ENCODE measurements around the gene SERTAD4. TPM values are rescaled to one million over a fixed set of nuclear protein-coding genes. Genes with fewer than 3 reads are reported as not detected.

Gene SERTAD4
- total RNA-seq, 2 experiments from 2014 or later, result not detected

DNA sequence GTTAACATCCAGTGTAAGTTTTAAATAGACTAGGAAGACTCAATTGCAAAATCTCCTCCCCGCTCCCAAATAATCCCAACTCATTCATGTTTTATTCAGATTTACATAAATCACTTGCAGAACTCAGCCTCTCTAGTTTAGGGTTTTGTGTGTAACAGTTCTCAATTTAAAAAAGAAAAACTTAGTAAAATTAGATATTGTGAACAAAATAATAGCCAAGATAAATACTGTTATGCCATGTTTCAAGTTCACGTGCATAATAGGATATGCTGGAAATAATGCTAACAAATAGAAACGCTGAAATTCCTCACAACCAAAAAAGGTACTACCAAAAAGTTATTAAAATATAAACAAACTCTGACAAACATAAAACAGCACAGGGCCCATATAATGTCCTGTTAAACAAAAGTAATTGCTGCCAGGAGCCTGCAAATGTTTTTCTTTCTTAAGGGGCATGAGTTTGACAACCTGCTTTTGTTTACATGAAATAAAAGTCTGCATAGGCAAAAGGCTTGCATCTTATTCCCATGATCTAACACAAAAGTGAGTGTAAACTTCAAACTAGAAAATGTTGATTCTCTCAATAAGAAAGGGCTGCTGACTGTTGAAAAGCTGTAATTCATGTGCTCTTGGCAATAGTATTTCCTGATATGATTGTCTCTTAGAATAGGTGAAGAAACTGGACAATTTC, 2.9 kb downstream of the SERTAD4 start:
- Mint-ChIP-seq H3K36me3 (no peaks in the 10 kb centered on the region), H3K4me1 (ENCODE audit: low read depth) (peaks cover 8% of the 10 kb centered on the region), H3K27me3 (peaks cover 60% of the 10 kb centered on the region), H3K27ac (no peak overlapping the region), H3K9me3 (no peaks in the 10 kb centered on the region), H3K4me3 (no peak overlapping the region)
- CTCF ChIA-PET, result no interaction called here
- POLR2A ChIA-PET, result no interaction called here
- intact Hi-C loops (cut with micrococcal nuclease), result loop anchor here (2.0 kb wide), 1 partner anchor 15 kb away; no protein-coding TSS in a partner anchor
- DNase-seq, result no peak

DNA sequence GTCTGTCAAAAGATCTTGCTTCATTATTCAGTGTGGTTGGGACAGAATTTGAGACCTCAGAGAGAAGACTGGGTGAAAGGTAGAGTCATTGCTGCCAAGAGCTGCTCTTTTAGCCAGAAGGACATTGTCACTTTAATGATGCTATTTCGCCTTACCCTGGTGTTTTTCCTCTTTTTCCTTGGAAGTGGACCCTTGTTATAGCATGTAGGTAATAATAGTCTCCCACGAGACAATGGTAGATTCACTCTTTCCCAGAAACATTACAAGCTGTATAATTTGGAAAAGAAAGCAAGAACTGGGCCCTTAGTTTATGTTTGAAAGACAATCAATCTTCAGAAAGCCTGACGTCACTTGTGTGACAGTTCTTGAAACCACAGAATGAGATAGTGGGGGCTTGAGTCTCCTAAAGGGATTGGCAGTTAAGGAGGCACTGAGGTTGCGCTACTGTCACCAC, 3.8 kb downstream of the SERTAD4 start:
- H3K27ac Mint-ChIP-seq, result no peak overlapping the region
- H3K4me3 Mint-ChIP-seq, result no peak overlapping the region
- POLR2A ChIA-PET, result no interaction called here
- intact Hi-C loops (cut with micrococcal nuclease), result no loop called here
- CTCF ChIA-PET, result no interaction called here
- H3K9me3 Mint-ChIP-seq, result no peaks in the 10 kb centered on the region
- H3K27me3 Mint-ChIP-seq, result peaks cover 60% of the 10 kb centered on the region
- no peak for DNase-seq
- peaks cover 8% of the 10 kb centered on the region for H3K4me1 Mint-ChIP-seq (ENCODE audit: low read depth)
- H3K36me3 Mint-ChIP-seq, result no peaks in the 10 kb centered on the region

DNA sequence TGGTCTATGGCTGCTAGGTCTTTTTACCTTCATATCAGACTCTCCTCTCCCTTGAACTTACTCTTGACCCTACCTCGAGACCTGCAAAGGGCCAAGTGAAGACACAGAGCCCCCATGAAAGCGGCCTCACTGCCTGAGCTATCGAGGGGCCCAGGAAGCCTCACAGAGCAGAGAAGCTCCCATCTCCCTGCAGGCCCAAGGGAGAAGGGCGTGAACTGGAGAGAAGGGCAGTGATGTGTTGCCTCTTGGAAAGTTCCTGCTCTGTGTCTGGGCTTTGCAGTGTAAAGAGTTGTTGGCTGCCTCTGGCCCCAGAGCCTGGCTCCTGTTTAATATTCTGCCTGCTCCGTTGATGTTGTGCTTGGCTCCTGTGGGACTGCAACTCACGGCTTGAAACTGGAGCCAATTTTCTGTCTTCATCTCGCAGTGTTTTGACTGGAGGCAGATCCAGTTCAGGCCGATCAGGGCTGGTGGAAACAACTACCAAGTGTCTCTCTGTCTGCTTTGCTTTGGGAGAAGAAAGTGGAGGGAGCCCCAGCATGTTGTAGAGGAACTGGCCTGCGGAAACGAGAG, 4.3 kb downstream of the SERTAD4 start:
- H3K9me3 Mint-ChIP-seq, result no peaks in the 10 kb centered on the region
- ChIA-PET CTCF (interaction anchor here (1.1 kb wide), 1 partner anchor 93 kb away, joined by 4 read pairs; no protein-coding TSS in a partner anchor), POLR2A (no interaction called here)
- intact Hi-C loops (cut with micrococcal nuclease), result no loop called here
- H3K4me3 Mint-ChIP-seq, result no peak overlapping the region
- peaks cover 60% of the 10 kb centered on the region for H3K27me3 Mint-ChIP-seq
- no peak for DNase-seq
- H3K4me1 Mint-ChIP-seq (ENCODE audit: low read depth), result peaks cover 8% of the 10 kb centered on the region
- no peaks in the 10 kb centered on the region for H3K36me3 Mint-ChIP-seq
- no peak overlapping the region for H3K27ac Mint-ChIP-seq

DNA sequence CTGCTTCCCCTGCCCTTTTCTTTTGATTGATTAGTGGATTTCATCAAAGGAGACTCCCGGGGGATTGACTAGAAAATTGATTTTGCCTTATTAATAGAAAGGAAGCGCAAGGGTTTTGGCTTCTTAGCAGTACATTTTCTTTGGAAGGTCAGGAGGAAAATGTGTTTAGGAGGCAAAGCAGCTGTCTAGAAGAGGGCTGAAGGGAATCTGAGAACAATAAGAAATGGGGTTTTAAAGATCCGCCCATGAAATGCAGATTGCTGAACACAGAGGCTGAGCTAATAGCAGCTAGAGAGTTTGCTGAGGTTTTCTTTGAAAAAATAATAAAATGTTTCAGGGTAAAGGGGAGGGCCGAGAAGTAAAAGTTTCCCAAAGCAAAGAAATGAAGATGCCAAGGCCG, 4.9 kb downstream of the SERTAD4 start:
- H3K27me3 Mint-ChIP-seq, result peaks cover 61% of the 10 kb centered on the region
- CTCF ChIA-PET, result interaction anchor here (1.1 kb wide), 1 partner anchor 93 kb away, joined by 4 read pairs; no protein-coding TSS in a partner anchor
- H3K4me1 Mint-ChIP-seq (ENCODE audit: low read depth), result peaks cover 5% of the 10 kb centered on the region
- H3K4me3 Mint-ChIP-seq, result no peak overlapping the region
- H3K27ac Mint-ChIP-seq, result no peak overlapping the region
- POLR2A ChIA-PET, result no interaction called here
- no peaks in the 10 kb centered on the region for H3K9me3 Mint-ChIP-seq
- intact Hi-C loops (cut with micrococcal nuclease), result no loop called here
- H3K36me3 Mint-ChIP-seq, result no peaks in the 10 kb centered on the region
- DNase-seq, result no peak

DNA sequence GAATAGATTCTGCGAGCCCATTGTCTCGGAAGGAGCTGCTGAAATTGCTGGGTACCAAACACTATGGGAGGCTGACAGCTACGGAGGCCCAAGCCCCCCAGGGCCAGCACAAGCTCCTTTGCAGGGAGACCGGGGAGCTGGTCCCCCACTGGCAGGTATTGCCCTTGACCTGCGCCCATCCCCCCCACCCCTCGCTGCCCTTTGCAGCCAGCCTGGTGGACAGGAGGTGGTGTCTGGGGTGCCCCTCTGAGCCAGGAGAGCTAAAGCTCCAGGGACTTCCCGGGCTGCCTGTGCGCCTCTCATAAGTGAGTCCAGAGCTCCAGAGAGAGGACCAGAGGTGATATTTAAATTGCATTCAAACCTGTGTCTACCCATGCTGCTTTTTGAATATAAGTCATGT, 5.4 kb downstream of the SERTAD4 start:
- CTCF ChIA-PET, result interaction anchor here (1.1 kb wide), 1 partner anchor 94 kb away, joined by 4 read pairs; no protein-coding TSS in a partner anchor
- POLR2A ChIA-PET, result no interaction called here
- peaks cover 4% of the 10 kb centered on the region for H3K4me1 Mint-ChIP-seq (ENCODE audit: low read depth)
- no peak overlapping the region for H3K4me3 Mint-ChIP-seq
- peaks cover 62% of the 10 kb centered on the region for H3K27me3 Mint-ChIP-seq
- intact Hi-C loops (cut with micrococcal nuclease), result no loop called here
- no peak overlapping the region for H3K27ac Mint-ChIP-seq
- no peaks in the 10 kb centered on the region for H3K36me3 Mint-ChIP-seq
- no peaks in the 10 kb centered on the region for H3K9me3 Mint-ChIP-seq
- DNase-seq, result no peak

DNA sequence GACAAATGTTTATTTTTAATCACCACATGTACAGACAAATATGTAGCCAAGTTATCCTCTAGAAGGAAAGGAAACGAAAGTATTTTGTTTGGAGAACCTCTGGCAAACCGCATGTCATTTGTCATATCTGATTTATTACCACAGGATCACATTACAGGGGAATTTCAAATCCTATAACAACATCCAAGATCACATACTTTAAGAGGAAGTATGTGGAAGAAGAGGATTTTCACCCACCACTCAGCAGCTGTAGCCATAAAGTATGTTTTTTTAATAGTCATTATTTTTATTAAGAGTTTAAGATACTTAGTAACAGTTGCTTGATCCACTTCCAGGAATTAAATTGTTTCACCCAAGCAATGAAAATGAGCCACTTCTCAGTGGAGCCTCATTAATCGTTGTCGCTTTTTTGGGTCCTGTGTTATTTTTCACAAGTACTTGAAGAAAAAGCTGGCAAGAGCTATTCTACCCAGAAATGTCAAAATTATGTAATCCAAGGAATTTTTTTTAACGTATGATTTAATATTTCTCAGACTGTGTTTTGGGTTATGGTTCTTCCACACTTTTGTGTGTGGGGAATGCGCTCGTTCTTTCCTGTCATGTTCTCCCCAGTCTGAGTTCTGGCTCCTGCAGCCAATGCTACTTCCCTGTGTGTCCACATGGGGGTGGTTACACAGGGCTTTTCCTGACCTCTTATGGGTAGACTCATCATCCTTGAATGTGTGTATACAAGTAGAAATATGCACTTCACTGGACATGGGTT, 6.9 kb downstream of the SERTAD4 start:
- peaks cover under 1% of the 10 kb centered on the region for H3K4me1 Mint-ChIP-seq (ENCODE audit: low read depth)
- H3K27me3 Mint-ChIP-seq, result peaks cover 65% of the 10 kb centered on the region
- CTCF ChIA-PET, result interaction anchor here (0.7 kb wide), 1 partner anchor 202 kb away, joined by 3 read pairs; no protein-coding TSS in a partner anchor
- DNase-seq, result no peak
- intact Hi-C loops (cut with micrococcal nuclease), result no loop called here
- no peak overlapping the region for H3K27ac Mint-ChIP-seq
- H3K4me3 Mint-ChIP-seq, result no peak overlapping the region
- H3K9me3 Mint-ChIP-seq, result no peaks in the 10 kb centered on the region
- no peaks in the 10 kb centered on the region for H3K36me3 Mint-ChIP-seq
- POLR2A ChIA-PET, result no interaction called here

DNA sequence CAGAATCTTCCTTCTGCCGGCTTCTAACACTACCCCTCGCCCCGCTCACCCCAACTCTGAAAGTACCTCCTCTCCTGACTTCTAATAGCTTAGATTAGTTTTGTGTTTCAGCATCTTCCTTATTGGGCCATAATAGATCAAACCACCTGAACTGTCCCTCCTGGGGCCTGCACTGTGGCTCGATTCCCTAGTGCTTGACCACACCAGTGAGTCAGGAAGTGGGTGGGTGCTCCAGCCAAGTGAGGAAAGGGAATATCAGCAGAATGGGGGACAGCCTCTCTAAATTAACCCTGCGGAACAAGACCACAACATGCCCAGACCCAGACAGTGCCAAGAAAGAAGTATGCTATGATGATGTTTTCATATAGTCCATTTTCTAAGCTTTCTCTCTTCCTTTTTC, 8.5 kb downstream of the SERTAD4 start:
- peaks cover 67% of the 10 kb centered on the region for H3K27me3 Mint-ChIP-seq
- H3K27ac Mint-ChIP-seq, result no peak overlapping the region
- no peaks in the 10 kb centered on the region for H3K36me3 Mint-ChIP-seq
- POLR2A ChIA-PET, result no interaction called here
- intact Hi-C loops (cut with micrococcal nuclease), result no loop called here
- H3K4me1 Mint-ChIP-seq (ENCODE audit: low read depth), result peaks cover under 1% of the 10 kb centered on the region
- H3K9me3 Mint-ChIP-seq, result no peaks in the 10 kb centered on the region
- DNase-seq, result no peak
- no peak overlapping the region for H3K4me3 Mint-ChIP-seq
- CTCF ChIA-PET, result interaction anchor here (1.4 kb wide), 1 partner anchor 9 kb away, joined by 5 read pairs; no protein-coding TSS in a partner anchor

DNA sequence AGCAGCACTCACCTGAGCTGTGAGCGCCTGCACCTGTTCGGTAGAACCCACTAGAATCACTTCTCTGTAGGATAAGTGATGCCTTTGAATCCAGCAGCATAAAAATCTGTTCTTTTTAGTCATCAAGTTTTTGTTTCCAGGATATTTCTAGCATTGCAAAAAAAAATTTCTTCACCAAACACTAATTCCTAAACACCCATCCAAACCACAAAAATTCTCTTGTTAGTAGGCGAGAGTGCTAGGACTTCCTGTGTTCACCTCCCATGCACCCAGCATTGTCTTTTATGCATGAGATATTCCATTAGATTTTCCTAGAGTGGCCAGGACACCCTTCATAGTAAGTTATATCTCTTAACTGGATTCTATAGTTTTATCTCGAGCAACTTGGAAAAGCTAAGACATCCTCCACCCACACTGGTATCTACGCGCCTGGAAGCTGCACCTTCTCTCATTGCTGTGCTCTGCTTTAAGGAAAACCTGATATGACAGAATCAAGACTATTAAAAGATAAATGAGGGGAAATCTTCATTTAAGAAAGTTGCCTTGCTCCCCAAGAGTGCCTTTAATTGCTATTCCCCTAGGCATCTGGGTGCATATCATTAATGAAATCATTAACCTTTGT, 12.3 kb downstream of the SERTAD4 start:
- intact Hi-C loops (cut with micrococcal nuclease), result loop anchor here (5.0 kb wide), 2 partner anchors 87 to 157 kb away; no protein-coding TSS in a partner anchor
- H3K27ac Mint-ChIP-seq, result no peak overlapping the region

DNA sequence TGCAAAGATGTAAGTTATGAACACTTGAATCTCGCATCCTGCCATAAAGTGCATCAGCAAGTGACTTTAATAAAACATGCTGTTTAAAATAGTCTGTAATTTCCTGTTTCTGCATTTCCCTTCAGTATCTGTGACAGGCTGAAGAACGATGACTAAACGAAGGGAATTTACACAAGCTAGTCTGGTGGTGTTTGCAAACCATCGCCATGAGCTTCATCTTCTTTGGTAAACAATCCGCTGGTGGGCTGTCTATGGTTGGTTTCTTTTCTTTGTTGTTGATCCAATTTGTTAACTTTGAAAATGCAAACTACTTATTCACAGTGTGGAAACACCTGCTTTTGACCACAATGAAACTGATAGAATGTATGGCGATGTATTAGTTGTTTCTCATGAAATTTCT, 13.9 kb downstream of the SERTAD4 start:
- Mint-ChIP-seq H3K4me3 (no peak overlapping the region), H3K4me1 (ENCODE audit: low read depth) (peaks cover 19% of the 10 kb centered on the region), H3K27me3 (peaks cover 64% of the 10 kb centered on the region), H3K9me3 (no peaks in the 10 kb centered on the region), H3K36me3 (no peaks in the 10 kb centered on the region), H3K27ac (no peak overlapping the region)
- intact Hi-C loops (cut with micrococcal nuclease), result loop anchor here (5.0 kb wide), 2 partner anchors 86 to 156 kb away; no protein-coding TSS in a partner anchor
- ChIA-PET POLR2A (interaction anchor here (0.9 kb wide), 1 partner anchor 127 kb away, joined by 4 read pairs; no protein-coding TSS in a partner anchor), CTCF (interaction anchor here (1.2 kb wide), 1 partner anchor 9 kb away, joined by 3 read pairs; no protein-coding TSS in a partner anchor)
- no peak for DNase-seq

More for the DNA sequence above, 12.3 kb downstream of the SERTAD4 start:
- no peaks in the 10 kb centered on the region for H3K36me3 Mint-ChIP-seq
- peaks cover 66% of the 10 kb centered on the region for H3K27me3 Mint-ChIP-seq
- POLR2A ChIA-PET, result no interaction called here
- H3K4me3 Mint-ChIP-seq, result no peak overlapping the region
- peaks cover 11% of the 10 kb centered on the region for H3K4me1 Mint-ChIP-seq (ENCODE audit: low read depth)
- CTCF ChIA-PET, result no interaction called here
- DNase-seq, result no peak
- H3K9me3 Mint-ChIP-seq, result no peaks in the 10 kb centered on the region

DNA sequence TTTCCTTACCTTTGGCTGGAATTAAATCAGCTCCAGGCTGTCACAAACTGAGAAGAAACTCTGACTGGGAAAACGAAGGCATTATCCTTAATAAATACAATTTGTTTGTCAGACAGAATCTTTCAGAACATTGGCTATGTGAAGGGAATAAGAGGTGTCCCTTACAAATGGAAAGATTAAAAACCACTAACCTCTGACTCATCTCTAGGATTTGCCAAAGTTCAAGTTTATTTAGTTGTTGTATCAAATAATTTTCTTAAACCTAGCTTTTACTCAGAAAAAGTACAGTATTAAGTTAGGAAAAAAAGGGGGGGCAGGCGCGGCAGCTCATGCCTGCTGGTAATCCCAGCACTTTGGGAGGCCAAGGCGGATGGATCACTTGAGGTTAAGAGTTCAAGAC, 15.7 kb downstream of the SERTAD4 start:
- ChIA-PET CTCF (no interaction called here), POLR2A (no interaction called here)
- H3K27me3 Mint-ChIP-seq, result peaks cover 59% of the 10 kb centered on the region

DNA sequence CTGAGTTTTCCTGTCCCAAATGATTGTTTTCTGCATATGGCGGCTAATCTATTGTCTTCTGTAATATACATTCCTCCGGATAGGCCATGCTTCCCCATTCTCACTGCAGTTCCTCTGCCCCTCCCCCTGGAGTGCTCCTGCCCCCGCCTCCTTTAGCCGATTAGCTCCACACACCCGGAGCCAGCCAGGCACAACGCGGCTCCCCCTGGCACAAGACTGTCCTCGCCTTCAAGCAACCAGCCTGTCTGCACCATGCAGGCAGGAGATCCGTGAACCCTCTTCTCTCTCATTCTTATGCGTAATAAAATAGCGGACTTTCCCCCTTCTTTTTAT, 18.0 kb downstream of the SERTAD4 start:
- POLR2A ChIA-PET, result interaction anchor here (0.7 kb wide), 1 partner anchor 123 kb away, joined by 4 read pairs; no protein-coding TSS in a partner anchor

More for the DNA sequence above, 15.7 kb downstream of the SERTAD4 start:
- peaks cover 24% of the 10 kb centered on the region for H3K4me1 Mint-ChIP-seq (ENCODE audit: low read depth)
- no peaks in the 10 kb centered on the region for H3K36me3 Mint-ChIP-seq
- no peaks in the 10 kb centered on the region for H3K9me3 Mint-ChIP-seq
- no peak for DNase-seq
- no peak overlapping the region for H3K27ac Mint-ChIP-seq
- intact Hi-C loops (cut with micrococcal nuclease), result loop anchor here (5.0 kb wide), 2 partner anchors 84 to 154 kb away; no protein-coding TSS in a partner anchor
- H3K4me3 Mint-ChIP-seq, result no peak overlapping the region

More for the DNA sequence above, 18.0 kb downstream of the SERTAD4 start:
- intact Hi-C loops (cut with micrococcal nuclease), result loop anchor here (2.0 to 5.0 kb wide), 2 partner anchors 16 to 62 kb away; no protein-coding TSS in a partner anchor
- peaks cover 24% of the 10 kb centered on the region for H3K4me1 Mint-ChIP-seq (ENCODE audit: low read depth)
- DNase-seq, result no peak
- peaks cover 65% of the 10 kb centered on the region for H3K27me3 Mint-ChIP-seq
- H3K9me3 Mint-ChIP-seq, result no peaks in the 10 kb centered on the region
- H3K36me3 Mint-ChIP-seq, result no peaks in the 10 kb centered on the region
- H3K4me3 Mint-ChIP-seq, result no peak overlapping the region
- no peak overlapping the region for H3K27ac Mint-ChIP-seq
- CTCF ChIA-PET, result interaction anchor here (1.7 kb wide), 1 partner anchor 9 kb away, joined by 5 read pairs; no protein-coding TSS in a partner anchor
